Endothelial cell of umbilical vein (primary cell): ENCODE measurements around the gene PRMT7.

ENCODE experiments used
- EZH2 ChIP-seq: IDR thresholded peaks from 2 replicates; pipeline ENCODE4 v1.6.1; 2012; ENCODE audit warnings: borderline replicate concordance, low read depth, mild to moderate bottlenecking, moderate library complexity, low read length, inconsistent platforms; ENCODE audit not compliant: severe bottlenecking
- POLR2A ChIP-seq: IDR thresholded peaks from 2 replicates; pipeline ENCODE4 v1.6.1; 2012; ENCODE audit warnings: low read depth, mild to moderate bottlenecking, control low read depth, low read length
- POLR2AphosphoS5 ChIP-seq: IDR thresholded peaks from 2 replicates; pipeline ENCODE4 v1.6.1; 2012; ENCODE audit warnings: low read depth, mild to moderate bottlenecking, control low read depth, low read length, moderate library complexity; ENCODE audit not compliant: insufficient read depth
- TF ChIP-seq, protein P1 (sequence below): IDR thresholded peaks from 2 replicates; pipeline ENCODE4 v1.6.1; 2011; ENCODE audit not compliant: insufficient read depth, insufficient read length
- TF ChIP-seq, protein P2 (sequence below), 2 donors: IDR thresholded peaks; 1 replicate in 1 of 2; 2 replicates in 1 of 2; pipeline ENCODE4 v1.5.1; 2011; ENCODE audit warnings: low read length in 2 of 2, mild to moderate bottlenecking in 2 of 2, moderate library complexity in 2 of 2, control low read depth in 1 of 2, inconsistent platforms in 1 of 2, low read depth in 1 of 2; ENCODE audit not compliant: insufficient read depth in 1 of 2; ENCODE audit errors: extremely low read depth in 1 of 2

DNA sequence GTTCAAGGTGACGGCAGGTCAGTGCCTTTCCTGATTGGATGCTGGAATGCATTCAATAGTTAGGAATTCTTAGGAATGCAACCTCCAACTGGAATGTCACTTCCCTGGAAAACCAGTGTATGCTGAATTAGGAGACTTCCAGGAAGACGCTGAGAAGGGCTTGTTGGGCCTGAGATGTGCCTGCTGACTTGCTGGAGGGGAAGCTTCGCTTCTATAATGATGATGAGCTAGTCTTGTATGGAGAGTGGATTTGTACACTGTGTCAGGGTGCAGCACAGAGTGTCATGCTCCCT lies 91.9 kb downstream of the PRMT7 start:
- TF ChIP-seq, protein P1, sequence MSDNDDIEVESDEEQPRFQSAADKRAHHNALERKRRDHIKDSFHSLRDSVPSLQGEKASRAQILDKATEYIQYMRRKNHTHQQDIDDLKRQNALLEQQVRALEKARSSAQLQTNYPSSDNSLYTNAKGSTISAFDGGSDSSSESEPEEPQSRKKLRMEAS, result no peak
- TF ChIP-seq POLR2AphosphoS5 (no peak), POLR2A (no peak), EZH2 (no peak)
- TF ChIP-seq, protein P2, sequence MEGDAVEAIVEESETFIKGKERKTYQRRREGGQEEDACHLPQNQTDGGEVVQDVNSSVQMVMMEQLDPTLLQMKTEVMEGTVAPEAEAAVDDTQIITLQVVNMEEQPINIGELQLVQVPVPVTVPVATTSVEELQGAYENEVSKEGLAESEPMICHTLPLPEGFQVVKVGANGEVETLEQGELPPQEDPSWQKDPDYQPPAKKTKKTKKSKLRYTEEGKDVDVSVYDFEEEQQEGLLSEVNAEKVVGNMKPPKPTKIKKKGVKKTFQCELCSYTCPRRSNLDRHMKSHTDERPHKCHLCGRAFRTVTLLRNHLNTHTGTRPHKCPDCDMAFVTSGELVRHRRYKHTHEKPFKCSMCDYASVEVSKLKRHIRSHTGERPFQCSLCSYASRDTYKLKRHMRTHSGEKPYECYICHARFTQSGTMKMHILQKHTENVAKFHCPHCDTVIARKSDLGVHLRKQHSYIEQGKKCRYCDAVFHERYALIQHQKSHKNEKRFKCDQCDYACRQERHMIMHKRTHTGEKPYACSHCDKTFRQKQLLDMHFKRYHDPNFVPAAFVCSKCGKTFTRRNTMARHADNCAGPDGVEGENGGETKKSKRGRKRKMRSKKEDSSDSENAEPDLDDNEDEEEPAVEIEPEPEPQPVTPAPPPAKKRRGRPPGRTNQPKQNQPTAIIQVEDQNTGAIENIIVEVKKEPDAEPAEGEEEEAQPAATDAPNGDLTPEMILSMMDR (IDR thresholded peaks at IDR 0.05; ENCODE audit: extremely low read depth in 1 of 2, insufficient read depth in 1 of 2, low read depth in 1 of 2, low read length in 2 of 2), result no peak
